Mesenchymal stem cell (in vitro differentiated cells and primary cell): ENCODE measurements around the gene CCNB1.

Experiments used
- DNase-seq: peaks from one replicate; pipeline ENCODE4 v3.0.0-alpha.2; 2013
- H2AFZ ChIP-seq: one replicate; pipeline ENCODE4 v1.6.1; 2013; ENCODE audit warnings: low read depth, mild to moderate bottlenecking, control low read depth, inconsistent platforms, low read length, moderate library complexity
- H2AK5ac ChIP-seq: 2 replicates; pipeline ENCODE4 v1.6.1; 2013; ENCODE audit warnings: low read length, moderate library complexity, mild to moderate bottlenecking, inconsistent platforms; ENCODE audit not compliant: severe bottlenecking
- H2BK120ac ChIP-seq: one replicate; pipeline ENCODE4 v1.6.1; 2013; ENCODE audit warnings: low read depth, mild to moderate bottlenecking, inconsistent platforms, low read length, moderate library complexity
- H2BK12ac ChIP-seq, 2 experiments: one replicate each; pipeline ENCODE4 v1.6.1; 2013; ENCODE audit warnings: inconsistent platforms in 2 of 2, low read length in 2 of 2, mild to moderate bottlenecking in 2 of 2, moderate library complexity in 2 of 2, control low read depth in 1 of 2
- H2BK15ac ChIP-seq: one replicate; pipeline ENCODE4 v1.6.1; 2013; ENCODE audit warnings: mild to moderate bottlenecking, low read depth, inconsistent platforms; ENCODE audit not compliant: poor library complexity, severe bottlenecking
- H2BK5ac ChIP-seq: 2 replicates; pipeline ENCODE4 v1.6.1; 2013; ENCODE audit warnings: low read depth, mild to moderate bottlenecking, low read length, control low read depth, inconsistent platforms; ENCODE audit not compliant: poor library complexity, severe bottlenecking
- H3K14ac ChIP-seq, 2 experiments: one replicate each; pipeline ENCODE4 v1.6.1; 2013; ENCODE audit warnings: inconsistent platforms in 2 of 2, low read length in 2 of 2, control low read depth in 1 of 2, mild to moderate bottlenecking in 1 of 2, moderate library complexity in 1 of 2
- H3K18ac ChIP-seq, 2 experiments: one replicate each; pipeline ENCODE4 v1.6.1; 2013; ENCODE audit warnings: inconsistent platforms in 2 of 2, low read length in 2 of 2, control low read depth in 1 of 2, low read depth in 1 of 2, mild to moderate bottlenecking in 1 of 2
- H3K23ac ChIP-seq, 2 experiments: one replicate each; pipeline ENCODE4 v1.6.1; 2013; ENCODE audit warnings: inconsistent platforms in 2 of 2, low read length in 2 of 2, mild to moderate bottlenecking in 2 of 2, moderate library complexity in 2 of 2, control low read depth in 1 of 2
- H3K27ac ChIP-seq: 2 replicates; pipeline ENCODE4 v1.5.1; 2013; ENCODE audit warnings: mild to moderate bottlenecking, moderate library complexity, low read length, control low read depth, inconsistent platforms; ENCODE audit not compliant: poor library complexity, severe bottlenecking
- H3K27me3 ChIP-seq, 2 experiments: 2 replicates each; pipeline versions ENCODE4 v1.6.1 to v1.7.0; 2013; ENCODE audit warnings: low read length in 2 of 2, mild to moderate bottlenecking in 2 of 2, moderate library complexity in 2 of 2, control low read depth in 1 of 2, inconsistent platforms in 1 of 2; ENCODE audit not compliant: control insufficient read depth in 1 of 2, insufficient read depth in 1 of 2
- H3K36me3 ChIP-seq, 2 experiments: 2 replicates each; pipeline versions ENCODE4 v1.6.1 to v1.7.0; 2013; ENCODE audit warnings: low read length in 2 of 2, control low read depth in 1 of 2, inconsistent platforms in 1 of 2, low read depth in 1 of 2, mild to moderate bottlenecking in 1 of 2; ENCODE audit not compliant: insufficient read depth in 2 of 2, control insufficient read depth in 1 of 2
- H3K4ac ChIP-seq, 2 experiments: one replicate each; pipeline ENCODE4 v1.6.1; 2013; ENCODE audit warnings: inconsistent platforms in 2 of 2, low read length in 2 of 2, mild to moderate bottlenecking in 2 of 2, moderate library complexity in 2 of 2, control low read depth in 1 of 2, low read depth in 1 of 2
- H3K4me1 ChIP-seq: 2 replicates; pipeline ENCODE4 v1.6.1; 2013; ENCODE audit warnings: low read depth, low read length, control low read depth; ENCODE audit not compliant: control insufficient read depth, insufficient read depth
- H3K4me2 ChIP-seq: 2 replicates; pipeline ENCODE4 v1.6.1; 2013; ENCODE audit warnings: low read length, mild to moderate bottlenecking, inconsistent platforms; ENCODE audit not compliant: poor library complexity, severe bottlenecking
- H3K4me3 ChIP-seq, 2 experiments: 2 replicates each; pipeline versions ENCODE4 v1.5.1 to v1.7.0; 2013; ENCODE audit warnings: low read length in 2 of 2, mild to moderate bottlenecking in 2 of 2, control low read depth in 1 of 2, low read depth in 1 of 2; ENCODE audit not compliant: insufficient read depth in 1 of 2
- H3K79me1 ChIP-seq: replicated peaks from 2 replicates; pipeline ENCODE4 v1.6.1; 2013; ENCODE audit warnings: mild to moderate bottlenecking, control low read depth, low read length, inconsistent platforms; ENCODE audit not compliant: poor library complexity, severe bottlenecking
- H3K9ac ChIP-seq: 2 replicates; pipeline ENCODE4 v1.7.0; 2013; ENCODE audit warnings: mild to moderate bottlenecking, low read length, moderate library complexity
- H3K9me3 ChIP-seq: 2 replicates; pipeline ENCODE4 v1.7.0; 2013; ENCODE audit warnings: mild to moderate bottlenecking, low read length; ENCODE audit not compliant: control insufficient read depth
- H4K8ac ChIP-seq: one replicate; pipeline ENCODE4 v1.6.1; 2013; ENCODE audit warnings: inconsistent platforms, mild to moderate bottlenecking, low read length, moderate library complexity
- H4K91ac ChIP-seq: one replicate; pipeline ENCODE4 v1.6.1; 2013; ENCODE audit warnings: mild to moderate bottlenecking, low read length, inconsistent platforms
- WGBS: methylation state at CpG from one replicate; pipeline ENCODE4 v1.1.7; 2013; ENCODE audit warnings: mixed read lengths; 5-methylcytosine and 5-hydroxymethylcytosine counted together

CCNB1 gene

GRCh38 chr5:69206528-69207190 is 39.7 kb downstream of the CCNB1 start:
- WGBS, result 81% methylated on average over 3 of the region's 5 CpGs
- no peak overlapping the region for H2BK120ac ChIP-seq
- H3K14ac ChIP-seq, result no peak overlapping the region
- H3K4ac ChIP-seq, result no peak overlapping the region
- H4K91ac ChIP-seq, result no peak overlapping the region
- H2AFZ ChIP-seq, result no peak overlapping the region
- H3K27me3 ChIP-seq, result no peaks in the 10 kb centered on the region
- no peaks in the 10 kb centered on the region for H3K79me1 ChIP-seq
- no peak overlapping the region for H3K4me3 ChIP-seq
- peak; percentile 8 for DNase-seq
- no peaks in the 10 kb centered on the region for H3K9me3 ChIP-seq
- H3K4me2 ChIP-seq, result no peak overlapping the region
- H4K8ac ChIP-seq, result no peak overlapping the region
- no peak overlapping the region for H2BK5ac ChIP-seq
- no peak overlapping the region for H3K18ac ChIP-seq
- H3K4me1 ChIP-seq, result peaks cover 2% of the 10 kb centered on the region
- H3K36me3 ChIP-seq, result peaks cover 0 to 6% of the 10 kb centered on the region in 2 experiments
- no peak overlapping the region for H3K27ac ChIP-seq
- no peak overlapping the region for H2BK12ac ChIP-seq
- no peak overlapping the region for H3K23ac ChIP-seq
- H2AK5ac ChIP-seq, result no peak overlapping the region
- no peak overlapping the region for H3K9ac ChIP-seq
- no peak overlapping the region for H2BK15ac ChIP-seq

DNA sequence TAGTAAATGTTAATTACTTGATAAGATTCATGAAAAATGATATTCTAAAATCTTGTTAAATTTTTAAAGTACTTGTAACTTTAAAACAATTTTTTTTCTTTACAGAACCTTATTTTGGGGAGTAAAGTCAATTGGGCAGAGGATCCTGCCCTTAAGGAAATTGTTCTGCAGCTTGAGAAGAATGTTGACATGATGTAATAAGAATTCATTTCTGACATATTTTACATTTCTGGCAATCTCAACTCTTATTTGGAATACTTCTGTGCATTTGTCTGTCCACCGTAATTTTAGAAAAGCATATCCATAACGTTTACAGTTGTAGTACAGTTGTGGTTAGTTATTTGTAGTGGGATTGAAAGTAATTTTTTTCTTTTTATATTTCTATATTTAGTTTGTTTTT is 42.7 kb downstream of the CCNB1 start:
- Histone ChIP-seq H2BK5ac (no peak overlapping the region), H3K18ac (no peak overlapping the region), H2BK120ac (no peak overlapping the region), H4K91ac (no peak overlapping the region), H3K4ac (no peak overlapping the region), H3K27ac (no peak overlapping the region), H3K9me3 (no peaks in the 10 kb centered on the region), H2AK5ac (no peak overlapping the region), H3K23ac (no peak overlapping the region), H3K14ac (no peak overlapping the region), H3K9ac (no peak overlapping the region), H3K4me1 (peaks cover 4% of the 10 kb centered on the region), H2BK15ac (no peak overlapping the region), H3K4me2 (no peak overlapping the region), H4K8ac (no peak overlapping the region), H3K27me3 (no peaks in the 10 kb centered on the region), H3K4me3 (no peak overlapping the region), H2BK12ac (no peak overlapping the region), H3K36me3 (no peaks in the 10 kb centered on the region), H2AFZ (no peak overlapping the region), H3K79me1 (no peaks in the 10 kb centered on the region)
- WGBS, result no CpG with 5 or more reads among the region's 2 CpGs
- no peak for DNase-seq

DNA sequence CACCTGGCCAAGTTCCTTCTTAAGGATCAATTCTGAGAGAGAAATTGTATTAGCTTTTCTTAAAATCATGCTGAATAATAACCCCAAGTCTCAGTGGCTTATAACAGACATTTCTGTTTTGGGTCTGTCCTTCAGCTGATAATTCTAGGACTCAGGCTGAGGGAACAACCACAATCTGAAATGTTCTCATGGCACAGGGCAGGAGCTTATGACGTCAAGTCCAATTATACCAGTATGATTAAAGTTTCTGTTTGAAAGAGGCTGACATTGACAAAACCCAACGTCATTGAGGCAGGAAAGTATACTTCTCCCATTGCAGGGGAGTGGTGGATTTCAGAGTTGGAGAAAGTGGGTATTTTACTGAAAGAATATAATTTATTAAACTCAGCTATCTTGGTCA is 44.2 kb downstream of the CCNB1 start:
- no peak overlapping the region for H3K9ac ChIP-seq

GRCh38 chr5:69212022-69212421 is 45.1 kb downstream of the CCNB1 start:
- no peaks in the 10 kb centered on the region for H3K79me1 ChIP-seq
- H2BK120ac ChIP-seq, result no peak overlapping the region
- no peaks in the 10 kb centered on the region for H3K27me3 ChIP-seq
- no peak for DNase-seq
- no peak overlapping the region for H3K4me3 ChIP-seq
- no peak overlapping the region for H2BK15ac ChIP-seq
- H4K8ac ChIP-seq, result no peak overlapping the region
- H3K4me1 ChIP-seq, result peaks cover 4% of the 10 kb centered on the region
- H3K36me3 ChIP-seq, result no peaks in the 10 kb centered on the region
- H3K4me2 ChIP-seq, result no peak overlapping the region
- H2BK12ac ChIP-seq, result no peak overlapping the region
- no peak overlapping the region for H4K91ac ChIP-seq
- H3K18ac ChIP-seq, result no peak overlapping the region
- H3K9me3 ChIP-seq, result no peaks in the 10 kb centered on the region
- H3K4ac ChIP-seq, result no peak overlapping the region
- no peak overlapping the region for H3K23ac ChIP-seq
- H3K27ac ChIP-seq, result no peak overlapping the region
- H2BK5ac ChIP-seq, result no peak overlapping the region
- no peak overlapping the region for H3K9ac ChIP-seq
- H3K14ac ChIP-seq, result no peak overlapping the region
- H2AK5ac ChIP-seq, result no peak overlapping the region
- no peak overlapping the region for H2AFZ ChIP-seq
- 90% methylated on average over 2 of the region's 2 CpGs for WGBS

More for the DNA sequence above, 44.2 kb downstream of the CCNB1 start:
- no peak overlapping the region for H3K18ac ChIP-seq
- no peak overlapping the region for H3K27ac ChIP-seq
- no peak overlapping the region for H2BK120ac ChIP-seq
- 97% methylated on average over 2 of the region's 2 CpGs for WGBS
- no peak overlapping the region for H3K4me2 ChIP-seq
- H3K27me3 ChIP-seq, result no peaks in the 10 kb centered on the region
- peaks cover 4% of the 10 kb centered on the region for H3K4me1 ChIP-seq
- H3K14ac ChIP-seq, result no peak overlapping the region
- H2BK12ac ChIP-seq, result no peak overlapping the region
- H2BK15ac ChIP-seq, result no peak overlapping the region
- no peak overlapping the region for H3K4me3 ChIP-seq
- H3K23ac ChIP-seq, result no peak overlapping the region
- H3K9me3 ChIP-seq, result no peaks in the 10 kb centered on the region
- no peak overlapping the region for H2AFZ ChIP-seq
- H3K36me3 ChIP-seq, result no peaks in the 10 kb centered on the region
- no peak for DNase-seq
- H3K4ac ChIP-seq, result no peak overlapping the region
- no peak overlapping the region for H2BK5ac ChIP-seq
- H4K8ac ChIP-seq, result no peak overlapping the region
- H2AK5ac ChIP-seq, result no peak overlapping the region
- H4K91ac ChIP-seq, result no peak overlapping the region
- no peaks in the 10 kb centered on the region for H3K79me1 ChIP-seq
